Measurements from ENCODE around the gene ZC2HC1C. TPM values are rescaled to one million over a fixed set of nuclear protein-coding genes. Genes with fewer than 3 reads are reported as not detected.

The ZC2HC1C gene
- total RNA-seq, 1 donor from 2014 or later, result 1.4 TPM

DNA sequence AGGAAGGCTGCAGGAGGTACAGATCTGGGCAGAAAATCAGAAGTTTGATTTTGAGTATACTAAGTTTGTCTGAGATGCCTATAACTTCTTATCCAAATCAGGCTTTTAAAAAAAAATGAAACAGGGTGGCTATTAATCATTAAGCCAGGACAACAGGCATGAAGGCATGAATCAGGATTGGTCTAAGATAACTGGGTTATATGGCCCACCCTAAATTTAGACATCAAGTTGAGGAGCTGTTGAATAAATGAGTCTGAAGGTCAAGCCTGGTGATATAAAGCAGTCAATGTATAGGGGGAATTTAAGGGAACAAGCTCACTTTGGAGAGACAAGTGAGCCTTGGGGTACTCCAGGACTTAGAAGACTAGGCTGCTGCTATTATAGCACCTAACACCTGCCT, 28.8 kb downstream of the ZC2HC1C start:
- DNase-seq (ENCODE audit: low read depth) (no peak), FAIRE-seq (no peak)
- H3K27me3 ChIP-seq (ENCODE audit: insufficient read depth, low read length), result no peaks in the 10 kb centered on the region
- peaks cover 4% of the 10 kb centered on the region for H4K20me1 ChIP-seq (ENCODE audit: insufficient read depth, low read length)
- peaks cover 1% of the 10 kb centered on the region for H3K9me3 Mint-ChIP-seq (ENCODE audit: unreplicated experiment)
- no peaks in the 10 kb centered on the region for H3K79me2 ChIP-seq (ENCODE audit: insufficient read depth, low read length)
- peaks cover 2% of the 10 kb centered on the region for H3K4me1 Mint-ChIP-seq (ENCODE audit: low read depth, unreplicated experiment)
- H3K27me3 Mint-ChIP-seq (ENCODE audit: low read depth, unreplicated experiment), result no peaks in the 10 kb centered on the region
- H2AFZ ChIP-seq (ENCODE audit: low read depth, low read length), result no peak overlapping the region
- no peak overlapping the region for H3K4me2 ChIP-seq (ENCODE audit: low read length)
- no peak overlapping the region for H3K9ac ChIP-seq (ENCODE audit: low read length)
- peaks cover 30% of the 10 kb centered on the region for H3K36me3 ChIP-seq (ENCODE audit: insufficient read depth, low read length)
- TF ChIP-seq CTCF (IDR thresholded peaks at IDR 0.05; ENCODE audit: insufficient read depth, low read depth, low read length) (no peak), EZH2 (IDR thresholded peaks at IDR 0.05; ENCODE audit: insufficient read depth, low read length) (no peak)
- no peaks in the 10 kb centered on the region for H3K4me1 ChIP-seq (ENCODE audit: insufficient read depth, low read length)
- H3K9me3 ChIP-seq (ENCODE audit: insufficient read depth, low read depth, low read length), result no peaks in the 10 kb centered on the region
- no peak overlapping the region for H3K4me3 Mint-ChIP-seq (ENCODE audit: unreplicated experiment)
- no peak overlapping the region for H3K4me3 ChIP-seq (ENCODE audit: insufficient read depth, low read depth, low read length)
- no peak overlapping the region for H3K27ac ChIP-seq (ENCODE audit: low read depth, low read length)
- H3K36me3 Mint-ChIP-seq (ENCODE audit: low read depth, unreplicated experiment), result peaks cover 21% of the 10 kb centered on the region
- H3K27ac Mint-ChIP-seq (ENCODE audit: unreplicated experiment), result no peak overlapping the region

DNA sequence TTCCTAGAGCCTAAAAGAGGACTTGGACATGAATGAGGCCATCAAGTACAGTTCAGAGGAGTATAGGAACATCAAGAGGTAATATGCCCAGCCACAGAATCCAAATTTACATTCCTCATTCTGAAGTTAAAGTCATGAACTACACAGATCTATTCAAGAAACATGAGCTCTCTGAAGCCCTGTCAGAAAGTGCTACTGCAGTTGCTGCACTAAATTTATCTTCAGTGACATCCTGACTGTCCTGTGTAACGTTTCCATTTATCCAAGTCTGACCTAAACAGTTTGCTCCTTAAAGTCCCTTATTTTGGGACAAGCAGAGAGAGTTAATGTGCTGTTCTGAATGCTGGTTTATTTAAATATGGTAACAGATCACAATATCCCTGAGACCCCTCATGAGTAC, 29.2 kb downstream of the ZC2HC1C start:
- H3K36me3 Mint-ChIP-seq (ENCODE audit: low read depth, unreplicated experiment), result peaks cover 24% of the 10 kb centered on the region
- peaks cover 29% of the 10 kb centered on the region for H3K36me3 ChIP-seq (ENCODE audit: insufficient read depth, low read length)

More for the DNA sequence above, 29.2 kb downstream of the ZC2HC1C start:
- H3K4me3 Mint-ChIP-seq (ENCODE audit: unreplicated experiment), result no peak overlapping the region
- H3K9me3 Mint-ChIP-seq (ENCODE audit: unreplicated experiment), result peaks cover 1% of the 10 kb centered on the region
- Histone ChIP-seq H3K4me2 (ENCODE audit: low read length) (no peak overlapping the region), H3K27me3 (ENCODE audit: insufficient read depth, low read length) (no peaks in the 10 kb centered on the region), H3K79me2 (ENCODE audit: insufficient read depth, low read length) (no peaks in the 10 kb centered on the region), H2AFZ (ENCODE audit: low read depth, low read length) (no peak overlapping the region), H3K9me3 (ENCODE audit: insufficient read depth, low read depth, low read length) (no peaks in the 10 kb centered on the region), H3K4me1 (ENCODE audit: insufficient read depth, low read length) (no peaks in the 10 kb centered on the region), H4K20me1 (ENCODE audit: insufficient read depth, low read length) (peaks cover 4% of the 10 kb centered on the region), H3K27ac (ENCODE audit: low read depth, low read length) (no peak overlapping the region), H3K9ac (ENCODE audit: low read length) (no peak overlapping the region), H3K4me3 (ENCODE audit: insufficient read depth, low read depth, low read length) (no peak overlapping the region)
- H3K4me1 Mint-ChIP-seq (ENCODE audit: low read depth, unreplicated experiment), result peaks cover 2% of the 10 kb centered on the region
- H3K27me3 Mint-ChIP-seq (ENCODE audit: low read depth, unreplicated experiment), result no peaks in the 10 kb centered on the region
- TF ChIP-seq CTCF (IDR thresholded peaks at IDR 0.05; ENCODE audit: insufficient read depth, low read depth, low read length) (no peak), EZH2 (IDR thresholded peaks at IDR 0.05; ENCODE audit: insufficient read depth, low read length) (no peak)
- no peak overlapping the region for H3K27ac Mint-ChIP-seq (ENCODE audit: unreplicated experiment)
- FAIRE-seq (no peak), DNase-seq (ENCODE audit: low read depth) (no peak)

Measured in astrocyte (in vitro differentiated cells and primary cell).